Fibroblast of peridontal ligament (primary cell): Measurements from ENCODE around the gene AHI1.

ENCODE experiments used
- DNase-seq: peaks from one replicate; pipeline ENCODE4 v3.0.0-alpha.2; 2010; ENCODE audit errors: extremely low read depth

The AHI1 gene

DNA sequence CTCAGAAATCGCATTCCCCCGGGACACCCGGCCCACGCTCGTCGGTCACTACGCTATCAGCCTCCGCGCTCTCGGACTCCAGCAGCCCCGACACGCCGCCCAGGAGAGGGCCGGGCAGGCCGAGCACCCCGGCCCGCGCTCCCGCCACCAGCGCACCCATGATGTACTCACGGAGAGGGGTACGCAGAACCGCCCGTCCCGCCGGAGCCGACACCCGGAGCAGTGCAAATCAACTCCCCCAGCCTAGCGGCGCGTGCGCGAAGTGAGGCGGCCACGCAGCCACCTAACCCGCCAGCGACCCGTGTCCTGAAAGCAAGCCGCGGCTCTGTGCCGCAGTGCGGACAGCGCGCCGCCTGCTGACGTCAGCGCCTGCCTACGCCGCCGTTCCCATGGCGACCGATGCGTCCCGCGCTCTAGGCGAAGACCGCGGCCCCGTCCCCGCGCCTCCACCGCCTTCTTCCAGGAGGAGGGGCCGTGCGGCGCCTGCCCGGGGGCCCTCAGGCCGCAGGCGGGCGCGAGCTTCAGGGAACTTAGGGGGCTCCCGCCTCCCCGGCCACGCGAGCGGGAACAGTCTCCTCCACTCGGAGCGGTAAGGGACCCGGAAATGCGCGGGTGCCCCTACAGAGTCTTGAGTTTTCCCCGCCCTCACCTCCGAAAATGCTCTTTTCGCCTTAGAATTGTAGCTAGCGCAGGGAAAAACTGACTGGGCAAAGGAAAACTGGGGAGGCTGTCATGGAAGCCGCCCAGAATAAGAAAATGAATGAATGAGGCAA lies at the start of gene AHI1:
TSS of gene AHI1 (minus strand) at position 329 of the 773 bp plus-strand sequence. CDS start 5,503 bp downstream, outside the sequence.
- DNase-seq: peak; percentile 92

DNA sequence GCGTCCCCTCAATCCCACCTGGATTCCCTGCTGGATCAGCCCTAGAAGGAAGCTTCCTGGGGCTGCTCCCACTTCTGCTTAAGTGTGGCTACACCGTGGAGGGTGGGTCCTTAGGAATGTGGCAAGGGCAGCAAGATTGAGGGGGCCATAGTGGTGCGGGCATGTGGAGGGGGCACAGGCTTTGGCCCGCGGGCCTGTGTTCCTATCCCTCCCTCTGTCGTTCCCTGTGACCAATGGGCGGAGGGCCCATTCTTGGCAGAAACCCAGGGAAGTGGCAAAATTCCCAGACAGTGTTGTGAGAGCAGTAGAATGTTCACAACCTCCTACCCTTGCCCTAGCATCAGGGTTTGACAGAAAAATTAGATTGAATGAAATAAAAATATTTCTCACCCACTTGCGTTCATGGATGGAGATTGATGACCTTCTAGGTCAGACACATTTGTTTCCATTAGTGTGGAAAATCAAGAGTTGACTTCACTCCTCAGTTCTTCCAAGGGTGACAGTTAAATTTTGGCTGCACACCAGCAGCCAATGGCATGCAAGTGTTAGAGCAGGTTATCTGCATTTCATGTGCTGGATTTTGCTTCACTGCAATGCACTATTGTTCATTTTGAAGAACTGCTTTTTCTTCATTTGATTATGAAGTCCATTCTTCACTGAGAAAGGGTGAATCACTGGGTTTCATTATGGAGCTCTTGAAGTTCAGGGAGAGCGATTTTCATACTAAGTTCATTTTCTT lies 49.3 kb upstream of the AHI1 start:
- DNase-seq: no peak

DNA sequence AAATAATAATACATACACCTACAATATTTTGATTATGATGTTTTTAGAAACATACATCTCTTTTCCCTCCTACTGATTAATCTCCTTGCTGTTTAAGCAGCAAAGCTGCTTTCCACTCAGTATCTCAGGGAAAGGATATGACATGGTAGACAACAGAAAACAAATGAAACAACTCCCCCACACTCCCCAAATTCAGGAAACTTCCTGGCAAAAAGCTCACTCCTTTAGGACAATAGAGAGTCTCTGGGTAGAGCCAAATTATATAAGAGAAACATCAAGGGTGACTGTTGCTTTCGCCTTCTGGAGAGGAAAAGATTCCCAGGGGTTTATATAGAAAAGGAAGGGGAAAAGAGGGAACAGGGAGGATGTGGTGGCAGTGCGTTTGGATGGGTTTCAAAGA lies 48.7 kb upstream of the AHI1 start:
- no peak for DNase-seq

- DNase-seq: peak; percentile 84
Observed at GRCh38 chr6:135540207-135540840, 42.8 kb upstream of the AHI1 start.

DNA sequence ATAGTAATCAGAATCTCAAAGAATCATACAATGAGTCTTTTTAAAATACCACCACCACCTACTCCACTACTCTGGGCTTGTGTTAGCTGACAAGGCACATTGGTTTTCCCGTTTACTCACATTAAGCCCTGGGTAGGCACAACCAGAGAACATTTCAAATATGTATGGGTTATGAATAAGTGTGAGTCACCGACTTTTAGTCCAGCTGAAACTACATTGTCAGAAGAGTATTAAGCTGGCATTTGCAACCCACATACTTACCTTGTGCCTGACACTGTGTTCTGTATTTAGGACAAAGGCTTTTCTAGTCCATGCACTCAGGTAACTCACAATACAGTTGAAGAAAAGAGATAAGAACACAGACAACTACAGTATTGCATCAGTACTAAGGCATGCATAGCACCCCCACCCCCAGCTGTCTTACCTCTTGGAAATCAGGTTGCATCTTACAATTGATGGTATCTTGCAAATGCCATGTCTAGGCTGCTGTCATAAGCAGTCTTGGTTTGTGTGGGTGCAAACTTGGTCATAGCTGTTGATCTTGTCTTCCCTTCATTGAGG lies 40.3 kb upstream of the AHI1 start:
- peak; percentile 85 for DNase-seq

- peak; percentile 98 for DNase-seq
Observed at GRCh38 chr6:135535989-135536414, 38.5 kb upstream of the AHI1 start.

DNA sequence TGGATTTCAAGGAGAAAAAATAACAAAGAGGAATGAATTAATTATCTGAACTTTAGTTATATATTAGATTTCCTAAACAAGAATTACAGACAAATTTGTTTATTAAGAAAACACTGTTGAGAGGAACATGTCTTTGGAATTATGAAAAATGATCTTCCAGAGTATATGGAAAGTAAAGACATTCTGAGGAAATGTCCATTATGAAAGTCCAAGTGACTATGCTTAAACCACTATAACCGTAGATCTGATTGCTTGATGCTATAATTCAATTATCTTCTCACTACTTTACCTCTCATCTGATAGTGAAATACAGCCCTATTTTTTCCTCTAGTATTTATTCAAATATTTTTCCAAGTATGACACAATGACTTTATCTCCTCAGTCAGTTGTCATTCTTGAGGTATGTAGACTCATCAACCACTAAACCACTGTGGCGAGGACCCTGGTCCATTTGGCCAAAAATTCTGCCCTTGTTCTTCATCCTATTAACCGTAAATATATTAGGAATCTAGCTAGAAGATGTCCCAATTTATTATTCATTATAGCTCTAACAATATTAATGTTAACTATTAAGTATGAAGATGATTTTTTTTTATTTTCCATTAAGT lies 37.3 kb upstream of the AHI1 start:
- DNase-seq: peak; percentile 33

DNA sequence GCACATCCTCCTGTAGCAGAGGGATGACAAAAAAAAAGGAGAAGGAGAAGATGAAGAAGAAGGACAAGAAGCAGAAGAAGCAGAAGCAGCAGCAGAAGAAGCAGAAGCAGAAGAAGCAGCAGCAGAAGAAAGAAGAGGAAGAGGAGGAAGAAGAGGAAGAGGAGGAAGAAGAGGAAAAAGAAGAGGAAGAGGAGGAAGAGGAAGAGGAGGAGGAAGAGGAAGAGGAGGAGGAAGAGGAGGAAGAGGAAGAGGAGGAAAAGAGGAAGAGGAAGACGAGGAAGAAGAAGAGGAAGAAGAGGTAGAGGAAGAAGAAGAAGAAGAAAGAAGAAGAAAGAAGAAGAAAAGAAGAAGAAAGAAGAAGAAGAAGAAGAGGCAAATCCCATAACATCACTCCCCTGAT lies 35.0 kb upstream of the AHI1 start:
- DNase-seq: no peak

- no peak for DNase-seq
Observed at GRCh38 chr6:135531954-135532490, 34.5 kb upstream of the AHI1 start.

DNA sequence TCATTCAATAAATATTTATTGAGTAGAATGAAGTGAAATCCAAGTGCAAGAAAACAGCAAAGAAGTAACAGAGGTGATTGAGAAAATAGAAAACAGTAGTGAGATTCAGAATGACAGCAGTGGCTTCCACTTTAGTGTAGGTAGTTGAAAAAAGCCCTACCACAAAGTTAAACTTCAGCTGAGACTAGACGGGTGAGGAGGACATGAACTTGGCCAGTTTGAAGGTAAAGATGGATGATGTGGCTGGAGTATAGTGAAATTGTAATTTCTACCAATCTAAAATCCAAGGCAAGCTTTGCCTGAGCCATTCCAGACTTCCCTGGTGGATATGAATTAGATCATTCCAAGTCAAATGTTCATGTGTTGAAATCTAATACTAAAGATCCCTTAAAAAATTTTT lies 32.6 kb upstream of the AHI1 start:
- no peak for DNase-seq

DNA sequence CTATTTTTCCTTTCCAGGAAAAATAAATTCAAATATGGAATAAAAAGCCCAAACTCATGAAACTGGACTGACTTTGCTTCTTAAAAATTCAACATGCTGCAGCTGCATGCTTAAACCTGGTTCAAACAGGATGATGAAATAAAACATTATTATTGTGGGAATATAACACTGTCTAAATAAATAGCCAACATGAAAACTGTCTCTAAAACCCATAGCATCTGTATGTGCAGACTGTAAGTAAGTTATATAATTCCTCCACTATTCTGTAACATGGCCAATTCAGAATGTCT lies 30.4 kb upstream of the AHI1 start:
- no peak for DNase-seq

DNA sequence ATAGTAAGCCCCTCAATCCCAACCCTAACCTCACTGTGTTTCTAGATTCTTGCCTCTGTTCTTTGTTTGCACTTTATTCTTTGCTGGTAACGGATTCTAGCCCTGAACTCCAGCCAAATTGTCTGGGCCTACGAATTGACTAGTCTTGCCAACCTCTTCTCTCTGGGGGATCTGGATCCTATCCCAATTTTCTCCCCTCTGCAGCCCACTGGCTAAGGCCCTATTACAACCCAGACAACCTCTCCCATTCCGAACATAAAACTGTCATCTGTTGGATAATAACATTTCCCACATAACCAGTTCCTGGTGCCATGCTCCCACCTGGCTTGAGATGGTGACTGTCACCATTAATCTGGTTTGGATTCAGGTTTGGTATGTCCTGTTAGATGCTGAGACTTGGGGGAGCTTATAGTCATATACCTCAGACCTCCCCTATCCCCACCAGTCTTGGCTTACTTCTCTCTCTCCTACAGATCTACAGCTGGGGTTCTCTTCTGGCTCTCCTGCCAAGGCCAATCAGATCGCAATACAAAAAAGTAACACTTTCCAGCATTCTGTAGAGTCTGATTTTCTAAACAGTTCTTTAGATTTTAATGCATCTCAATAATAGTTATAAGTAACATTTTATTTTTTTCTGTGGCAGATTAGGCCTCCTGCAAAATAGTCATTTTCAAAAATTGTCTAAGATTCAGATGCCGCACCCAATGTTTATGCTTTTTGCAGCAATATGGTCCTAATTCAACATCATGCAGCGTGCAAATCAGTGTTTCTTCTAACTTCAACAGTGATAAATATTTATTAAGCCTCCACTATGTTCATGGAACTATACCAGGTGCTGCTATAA lies 29.8 kb upstream of the AHI1 start:
- no peak for DNase-seq

DNA sequence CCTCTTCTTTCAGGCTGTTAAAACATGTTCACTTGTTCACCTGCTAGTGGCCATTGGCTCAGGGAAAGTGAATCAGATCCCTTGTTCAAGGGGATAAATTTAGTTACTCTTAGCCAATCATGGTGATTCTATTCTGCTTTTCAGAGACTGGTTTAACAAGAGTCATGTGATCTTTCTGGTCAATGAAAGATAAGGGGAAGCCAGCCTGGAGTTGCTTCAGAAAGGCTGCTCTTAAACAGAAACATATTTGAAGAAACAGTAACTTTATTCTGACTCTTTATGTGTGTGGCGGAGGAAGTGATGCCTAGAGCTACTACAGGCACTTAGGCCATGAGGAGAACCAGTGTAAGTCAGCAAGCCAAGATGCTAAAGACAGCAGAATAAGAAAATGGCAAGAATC lies 28.1 kb upstream of the AHI1 start:
- no peak for DNase-seq

- peak; percentile 35 for DNase-seq
Observed at GRCh38 chr6:135522965-135523692, 25.6 kb upstream of the AHI1 start.

DNA sequence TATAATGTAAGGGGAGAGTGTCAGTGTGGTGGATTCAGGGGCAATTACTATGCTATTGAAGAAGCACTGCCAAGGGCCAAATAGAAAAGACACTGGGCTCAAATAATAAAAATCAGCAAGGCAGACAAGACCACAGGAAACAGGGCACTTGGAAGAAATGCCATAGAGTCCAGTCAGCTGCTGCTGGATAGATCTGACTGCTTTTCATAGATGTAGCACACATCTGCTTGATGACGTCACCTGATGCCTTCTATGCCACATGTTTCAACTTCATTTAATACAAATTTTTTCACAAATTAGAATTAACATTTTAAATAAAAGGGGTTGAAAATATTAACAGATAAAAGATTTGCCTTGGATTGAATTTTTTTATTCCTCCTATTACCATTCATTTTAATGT lies 23.9 kb upstream of the AHI1 start:
- no peak for DNase-seq

GRCh38 chr6:135520781-135521180 lies 23.2 kb upstream of the AHI1 start:
- DNase-seq: peak; percentile 54

- DNase-seq: no peak
Observed at GRCh38 chr6:135519348-135519747, 21.8 kb upstream of the AHI1 start.

DNA sequence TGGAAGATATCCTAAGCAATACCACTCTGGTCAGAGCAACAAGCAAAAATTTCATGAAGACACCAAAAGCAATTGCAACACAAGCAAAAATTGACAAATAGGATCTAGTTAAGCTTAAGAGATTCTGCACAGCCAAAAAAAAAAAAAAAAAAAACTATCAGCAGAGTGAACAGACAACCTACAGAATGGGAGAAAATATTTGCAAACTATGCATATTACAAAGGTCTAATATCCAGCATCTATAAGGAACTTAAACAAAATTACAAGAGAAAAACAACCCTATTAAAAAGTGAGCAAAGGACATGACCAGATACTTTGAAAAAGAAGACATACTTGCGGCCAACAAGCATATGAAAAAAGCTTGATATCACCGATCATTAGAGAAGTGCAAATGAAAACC lies 20.0 kb upstream of the AHI1 start:
- DNase-seq: no peak

DNA sequence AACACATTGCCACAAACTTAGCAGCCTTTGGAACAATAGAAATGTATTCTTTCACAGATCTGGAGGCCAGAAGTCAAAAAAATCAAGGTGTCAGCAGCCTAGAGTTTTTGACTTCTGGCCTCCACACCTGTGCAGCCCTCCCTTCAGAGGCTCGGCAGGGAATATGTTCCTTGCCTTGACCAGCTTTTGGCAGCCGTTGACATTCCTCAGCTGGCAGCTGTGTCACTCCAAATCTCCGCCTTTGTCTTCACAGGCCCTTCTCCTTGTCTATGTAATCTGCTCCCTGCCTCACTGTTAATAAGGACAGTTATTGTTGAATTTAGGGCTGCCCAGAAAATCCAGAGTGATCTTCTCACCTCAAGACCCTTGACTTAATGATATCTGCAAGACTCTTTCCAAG lies 17.2 kb upstream of the AHI1 start:
- no peak for DNase-seq

DNA sequence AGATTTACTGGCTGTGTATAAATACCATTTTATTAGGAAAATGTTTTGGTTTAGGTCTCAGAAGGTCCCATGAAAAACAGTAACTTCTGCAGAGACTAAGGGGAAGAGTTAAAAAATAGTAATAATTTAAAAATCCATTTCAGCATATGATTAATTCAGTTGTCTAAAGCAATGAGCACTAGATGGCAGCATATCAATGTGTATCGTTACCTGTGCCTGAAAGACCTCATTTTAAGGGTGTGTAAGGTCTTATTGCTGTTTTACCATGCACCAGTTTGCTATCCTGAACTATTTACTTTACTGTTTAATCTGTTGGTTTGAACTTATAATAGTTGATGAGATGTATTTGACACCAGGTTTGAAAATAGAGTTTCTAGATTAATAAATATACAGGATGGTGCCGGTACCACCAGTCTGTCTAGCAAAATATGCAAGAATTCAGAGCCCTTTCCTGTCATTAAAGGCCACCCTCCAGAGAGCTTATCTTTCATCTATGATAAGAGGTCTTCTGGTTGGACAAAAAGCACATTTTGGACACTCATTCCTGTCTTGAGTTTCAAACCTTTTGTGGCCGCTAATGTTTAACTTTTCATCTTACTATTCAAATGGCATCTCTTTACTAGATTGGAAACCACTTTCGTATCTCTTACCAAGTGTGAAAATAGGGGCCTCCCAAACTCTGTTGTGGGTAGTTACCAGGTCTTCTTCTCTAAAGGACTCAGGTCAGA lies 8.9 kb upstream of the AHI1 start:
- peak; percentile 80 for DNase-seq
